GM20000 (cell line): ENCODE results near the gene KIAA1614.
"Not testable (repeated sequence)": the region's sequence is repeated elsewhere in the genome, so short reads cannot be mapped to it uniquely, and the experiment has no call there.

ENCODE experiments used
- DNase-seq: peaks from one replicate; pipeline ENCODE4 v3.0.0; 2012; ENCODE audit warnings: low spot score
- TF ChIP-seq, protein P1 (sequence below): IDR thresholded peaks from 2 replicates; pipeline ENCODE4 v1.5.1; 2012; ENCODE audit warnings: mild to moderate bottlenecking, control low read depth; ENCODE audit errors: extremely low read depth, missing control alignments

KIAA1614 gene

DNA sequence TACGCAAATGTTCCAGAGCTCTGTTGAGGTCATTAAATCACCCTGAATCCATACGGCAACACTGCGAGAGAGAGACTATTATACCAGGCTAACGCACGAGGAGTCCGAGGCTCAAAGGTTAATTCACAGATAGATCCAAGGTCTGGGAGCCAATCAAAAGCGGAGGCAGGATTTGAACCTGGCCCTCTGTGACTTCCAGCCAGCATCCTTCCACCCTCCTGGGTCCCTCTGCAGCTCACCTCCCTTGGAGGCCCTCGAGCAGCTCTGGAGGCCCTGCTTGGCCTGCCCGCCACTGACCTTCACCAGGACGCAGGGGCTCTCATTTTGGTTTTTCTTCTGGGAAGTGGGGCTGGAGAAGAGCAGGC lies 42.1 kb downstream of the KIAA1614 start:
- TF ChIP-seq, protein P1, sequence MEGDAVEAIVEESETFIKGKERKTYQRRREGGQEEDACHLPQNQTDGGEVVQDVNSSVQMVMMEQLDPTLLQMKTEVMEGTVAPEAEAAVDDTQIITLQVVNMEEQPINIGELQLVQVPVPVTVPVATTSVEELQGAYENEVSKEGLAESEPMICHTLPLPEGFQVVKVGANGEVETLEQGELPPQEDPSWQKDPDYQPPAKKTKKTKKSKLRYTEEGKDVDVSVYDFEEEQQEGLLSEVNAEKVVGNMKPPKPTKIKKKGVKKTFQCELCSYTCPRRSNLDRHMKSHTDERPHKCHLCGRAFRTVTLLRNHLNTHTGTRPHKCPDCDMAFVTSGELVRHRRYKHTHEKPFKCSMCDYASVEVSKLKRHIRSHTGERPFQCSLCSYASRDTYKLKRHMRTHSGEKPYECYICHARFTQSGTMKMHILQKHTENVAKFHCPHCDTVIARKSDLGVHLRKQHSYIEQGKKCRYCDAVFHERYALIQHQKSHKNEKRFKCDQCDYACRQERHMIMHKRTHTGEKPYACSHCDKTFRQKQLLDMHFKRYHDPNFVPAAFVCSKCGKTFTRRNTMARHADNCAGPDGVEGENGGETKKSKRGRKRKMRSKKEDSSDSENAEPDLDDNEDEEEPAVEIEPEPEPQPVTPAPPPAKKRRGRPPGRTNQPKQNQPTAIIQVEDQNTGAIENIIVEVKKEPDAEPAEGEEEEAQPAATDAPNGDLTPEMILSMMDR, result no peak

DNA sequence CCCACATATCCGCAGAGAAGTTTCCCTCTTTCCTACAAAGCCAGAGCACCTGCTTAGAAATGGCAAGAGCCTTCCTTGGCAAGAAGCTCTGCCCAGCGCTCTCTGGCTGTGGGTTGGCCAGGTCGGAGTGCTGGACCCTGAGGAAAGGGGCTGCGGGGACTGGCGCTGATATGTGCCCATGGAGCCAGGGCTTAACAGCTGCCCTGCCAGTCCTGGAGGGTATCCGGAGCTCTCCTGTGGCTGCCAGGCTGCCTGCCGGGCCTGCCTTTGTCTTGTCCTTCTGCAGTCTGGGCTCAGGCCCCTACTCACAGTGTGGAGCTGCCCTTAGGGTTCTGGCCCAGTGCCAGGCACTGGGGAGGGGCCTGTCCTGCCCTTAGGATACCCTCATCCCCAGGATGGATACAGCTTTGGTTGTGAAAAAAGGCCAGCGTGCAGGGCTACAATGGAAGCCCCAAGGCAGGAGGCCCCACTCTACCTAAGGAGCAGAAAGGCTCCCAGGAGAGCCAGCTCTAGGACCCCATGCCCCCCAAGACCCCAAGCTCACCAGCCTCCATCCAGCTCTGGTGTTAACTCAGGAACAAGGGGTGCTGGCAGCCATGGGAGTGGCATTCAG lies 43.4 kb downstream of the KIAA1614 start:
- TF ChIP-seq, protein P1, result no peak
- no peak for DNase-seq

More for the DNA sequence above, 42.1 kb downstream of the KIAA1614 start:
- no peak for DNase-seq

GRCh38 chr1:180959620-180960019 lies 46.9 kb downstream of the KIAA1614 start:
- not testable (repeated sequence) for DNase-seq

DNA sequence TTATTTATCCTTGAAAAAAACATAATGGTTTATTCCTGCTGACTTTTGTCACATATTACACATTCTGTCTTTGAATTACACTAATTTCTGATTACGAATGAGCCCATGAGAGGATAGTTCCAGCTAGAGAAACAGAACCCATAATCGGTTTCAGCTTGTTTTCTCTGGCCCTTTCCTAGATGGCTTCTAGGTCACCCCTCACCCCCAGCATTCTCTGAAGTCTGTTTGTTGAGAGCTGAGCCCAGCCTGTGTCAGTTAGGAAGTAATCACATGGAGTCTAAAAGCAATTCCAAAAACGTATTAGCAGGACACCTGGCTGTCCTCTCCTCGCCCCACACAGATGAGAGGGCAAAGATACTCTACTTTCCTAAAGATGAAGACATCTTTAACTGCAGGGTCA lies 48.9 kb downstream of the KIAA1614 start:
- DNase-seq, result no peak
- TF ChIP-seq, protein P1, result no peak

DNA sequence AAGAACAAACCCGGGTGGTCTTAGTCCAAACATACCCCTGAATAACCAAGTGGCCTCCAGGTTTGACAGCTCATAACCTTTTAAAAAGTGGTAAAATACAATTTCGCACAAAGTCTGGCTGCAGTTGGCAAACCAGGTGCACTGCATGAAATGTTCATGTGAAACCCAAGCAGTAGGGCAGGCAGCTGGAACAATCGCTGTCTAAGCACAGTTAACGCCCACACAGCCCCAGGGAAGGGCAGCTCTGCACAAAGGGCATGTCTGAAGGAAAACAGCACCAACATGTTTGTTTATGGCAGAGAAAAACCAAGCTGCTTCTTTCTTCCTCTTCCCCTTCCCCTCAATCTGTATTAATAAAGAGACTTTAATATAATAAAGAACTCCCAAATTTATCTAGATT lies 49.5 kb downstream of the KIAA1614 start:
- no peak for DNase-seq

GRCh38 chr1:180964056-180964455 lies 51.4 kb downstream of the KIAA1614 start:
- DNase-seq, result no peak
- TF ChIP-seq, protein P1, result no peak

More for the DNA sequence above, 49.5 kb downstream of the KIAA1614 start:
- TF ChIP-seq, protein P1, result no peak

DNA sequence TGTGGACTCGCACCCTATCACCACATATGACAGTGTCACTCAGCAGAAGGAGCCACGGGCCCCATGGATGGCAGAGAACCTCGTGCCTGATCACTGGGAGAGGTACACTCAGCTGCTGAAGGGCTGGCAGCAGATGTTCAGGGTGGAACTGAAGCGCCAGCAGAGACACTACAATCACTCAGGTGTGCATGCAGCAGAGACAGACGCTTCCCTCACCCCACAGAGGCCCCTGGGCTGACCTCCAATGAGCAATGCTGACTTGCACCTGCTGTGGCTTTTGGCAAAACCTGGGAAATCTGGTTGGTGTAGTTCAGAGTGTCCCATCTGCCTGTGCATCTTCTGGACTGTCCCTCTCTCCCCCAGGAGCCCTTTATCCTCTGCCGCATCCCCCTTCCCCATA lies 51.9 kb downstream of the KIAA1614 start:
- TF ChIP-seq, protein P1, result no peak
- no peak for DNase-seq

- TF ChIP-seq, protein P1, result no peak
- DNase-seq, result no peak
These were observed 53.6 kb downstream of the KIAA1614 start for GRCh38 chr1:180966312-180966711.
